Prostate gland (tissue), 2 donors: ENCODE data around the gene SPX.

ENCODE experiments used
- CTCF ChIP-seq, 4 experiments: fragments of 200-600 bp in 2 of 4; fragments of 450-650 bp in 2 of 4; sonication (generic) in 2 of 4; IDR thresholded peaks; 1 replicate in 3 of 4; 2 replicates in 1 of 4; pipeline ENCODE4 v1.5.1; 2016 to 2019; ENCODE audit warnings: antibody characterized with exemption in 4 of 4, mild to moderate bottlenecking in 2 of 4, moderate library complexity in 2 of 4
- POLR2A ChIP-seq: fragments of 450-650 bp; IDR thresholded peaks from one replicate; pipeline ENCODE4 v1.6.1; 2016; ENCODE audit warnings: antibody characterized with exemption, mild to moderate bottlenecking
- POLR2AphosphoS5 ChIP-seq: sonication (generic); formaldehyde crosslinking; IDR thresholded peaks from one replicate; pipeline ENCODE4 v1.6.1; 2017; ENCODE audit warnings: antibody characterized with exemption

- no peak for TF ChIP-seq POLR2A
- TF ChIP-seq CTCF (IDR thresholded peaks at IDR 0.05), result no peak
- TF ChIP-seq POLR2AphosphoS5, result no peak
These were observed 49.1 kb upstream of the SPX start for GRCh38 chr12:21476949-21477348.
